K562 (cell line): ENCODE measurements around the gene SH3BP5L. TPM values are rescaled to one million over a fixed set of nuclear protein-coding genes. Genes with fewer than 3 reads are reported as not detected.
A peak's percentile ranks its signal among the peaks of the same experiment; 100 is the strongest.

Experiments used
- NONO ChIP-seq, 2 experiments: fragments of 200-400 bp in 1 of 2; fragments of 450-650 bp in 1 of 2; formaldehyde crosslinking in 1 of 2; IDR thresholded peaks; 2 replicates each; pipeline ENCODE4 v1.6.1; 2017; ENCODE audit warnings: low read depth in 2 of 2, mild to moderate bottlenecking in 2 of 2, moderate library complexity in 2 of 2, low read length in 1 of 2
- NUFIP1 ChIP-seq: fragments of 450-650 bp; IDR thresholded peaks from 2 replicates; pipeline ENCODE4 v1.6.1; 2018; ENCODE audit not compliant: partially characterized antibody
- PHTF2 ChIP-seq: fragments of 250-450 bp; sonication (Bioruptor Pico); IDR thresholded peaks from 2 replicates; pipeline ENCODE4 v1.5.0; 2021; ENCODE audit warnings: mild to moderate bottlenecking
- PYGO2 ChIP-seq: fragments of 450-650 bp; IDR thresholded peaks from 2 replicates; pipeline ENCODE4 v1.6.1; 2016; ENCODE audit warnings: mild to moderate bottlenecking, missing genetic modification characterization, moderate library complexity, missing compliant biosample characterization
- SPI1 ChIP-seq: IDR thresholded peaks from 2 replicates; pipeline ENCODE4 v1.6.1; 2011; ENCODE audit warnings: low read depth, low read length, control low read depth, borderline replicate concordance
- ZC3H8 ChIP-seq: fragments of 450-650 bp; IDR thresholded peaks from 2 replicates; pipeline ENCODE4 v1.6.1; 2017
- ZKSCAN3 ChIP-seq: fragments of 250-450 bp; sonication (Bioruptor Pico); IDR thresholded peaks from 2 replicates; pipeline ENCODE4 v1.4.0; 2020
- ZNF408 ChIP-seq: fragments of 250-450 bp; sonication (Bioruptor Pico); IDR thresholded peaks from 2 replicates; pipeline ENCODE4 v1.4.0; 2020; ENCODE audit warnings: low read depth, mild to moderate bottlenecking, moderate library complexity
- ZNF75A ChIP-seq: fragments of 450-650 bp; formaldehyde crosslinking; IDR thresholded peaks from 2 replicates; pipeline ENCODE4 v1.4.0; 2020; ENCODE audit warnings: mild to moderate bottlenecking
- polyA plus RNA-seq, 8 experiments: library from polyadenylated mRNA; depleted of rRNA in 4 of 8; stranded (reverse) in 5 of 8; unstranded in 3 of 8; fragments of >200 nt; fragmentation: Nextera tagmentation in 2 of 8; fragmentation: Illumina TruSeq in 1 of 8; extraction: Ambion mirVana in 2 of 8; extraction: Trizol in 1 of 8; gene quantifications; 2 replicates each; pipeline versions ENCODE4 v1.2.1 to v1.2.3, GENCODE V29; 2011 to 2014; ENCODE audit warnings: inconsistent platforms in 1 of 8, missing spikeins in 1 of 8
- total RNA-seq, 7 experiments: library from RNA; depleted of rRNA in 6 of 7; stranded (reverse); fragments of >200 nt in 6 of 7; fragmentation: Illumina TruSeq in 2 of 7; extraction: Trizol in 2 of 7; gene quantifications; 2 replicates each; pipeline versions ENCODE4 v1.2.1 to v1.2.3, GENCODE V29; 2011 to 2021; ENCODE audit warnings: low replicate concordance in 1 of 7
- TF ChIP-seq, protein P1 (sequence below): sonication (generic); formaldehyde crosslinking; IDR thresholded peaks from 2 replicates; pipeline ENCODE4 v1.8.0; 2022; ENCODE audit warnings: mild to moderate bottlenecking, missing genetic modification reagents
- TF ChIP-seq, protein P2 (sequence below): sonication (generic); formaldehyde crosslinking; IDR thresholded peaks from 2 replicates; pipeline ENCODE4 v1.8.0; 2022; ENCODE audit warnings: missing genetic modification reagents, mild to moderate bottlenecking, borderline replicate concordance
- TF ChIP-seq, protein P3 (sequence below): sonication (generic); formaldehyde crosslinking; IDR thresholded peaks from 2 replicates; pipeline ENCODE4 v1.4.0; 2020; ENCODE audit warnings: mild to moderate bottlenecking, missing genetic modification reagents
- TF ChIP-seq, protein P4 (sequence below): fragments of 450-650 bp; formaldehyde crosslinking; IDR thresholded peaks from 2 replicates; pipeline ENCODE4 v1.4.0; 2022; ENCODE audit warnings: mild to moderate bottlenecking, moderate library complexity
- TF ChIP-seq, protein P5 (sequence below): sonication (generic); formaldehyde crosslinking; IDR thresholded peaks from 2 replicates; pipeline ENCODE4 v1.8.0; 2023; ENCODE audit warnings: missing genetic modification reagents, mild to moderate bottlenecking, borderline replicate concordance
- TF ChIP-seq, protein P6 (sequence below), 2 experiments: fragments of 250-450 bp in 1 of 2; fragments of 450-650 bp in 1 of 2; sonication (Bioruptor Pico) in 1 of 2; IDR thresholded peaks; 2 replicates each; pipeline versions ENCODE4 v1.6.1 to v1.8.0; 2016 to 2021; ENCODE audit warnings: mild to moderate bottlenecking in 2 of 2, moderate library complexity in 2 of 2, missing compliant biosample characterization in 1 of 2, missing genetic modification characterization in 1 of 2

The SH3BP5L gene
- total and polyA plus RNA-seq, 9 of the 15 experiments (the other 6 are each of a cell fraction or from before 2014, with no cell fraction given): 1.9 to 26.5 (median 15.8) TPM

DNA sequence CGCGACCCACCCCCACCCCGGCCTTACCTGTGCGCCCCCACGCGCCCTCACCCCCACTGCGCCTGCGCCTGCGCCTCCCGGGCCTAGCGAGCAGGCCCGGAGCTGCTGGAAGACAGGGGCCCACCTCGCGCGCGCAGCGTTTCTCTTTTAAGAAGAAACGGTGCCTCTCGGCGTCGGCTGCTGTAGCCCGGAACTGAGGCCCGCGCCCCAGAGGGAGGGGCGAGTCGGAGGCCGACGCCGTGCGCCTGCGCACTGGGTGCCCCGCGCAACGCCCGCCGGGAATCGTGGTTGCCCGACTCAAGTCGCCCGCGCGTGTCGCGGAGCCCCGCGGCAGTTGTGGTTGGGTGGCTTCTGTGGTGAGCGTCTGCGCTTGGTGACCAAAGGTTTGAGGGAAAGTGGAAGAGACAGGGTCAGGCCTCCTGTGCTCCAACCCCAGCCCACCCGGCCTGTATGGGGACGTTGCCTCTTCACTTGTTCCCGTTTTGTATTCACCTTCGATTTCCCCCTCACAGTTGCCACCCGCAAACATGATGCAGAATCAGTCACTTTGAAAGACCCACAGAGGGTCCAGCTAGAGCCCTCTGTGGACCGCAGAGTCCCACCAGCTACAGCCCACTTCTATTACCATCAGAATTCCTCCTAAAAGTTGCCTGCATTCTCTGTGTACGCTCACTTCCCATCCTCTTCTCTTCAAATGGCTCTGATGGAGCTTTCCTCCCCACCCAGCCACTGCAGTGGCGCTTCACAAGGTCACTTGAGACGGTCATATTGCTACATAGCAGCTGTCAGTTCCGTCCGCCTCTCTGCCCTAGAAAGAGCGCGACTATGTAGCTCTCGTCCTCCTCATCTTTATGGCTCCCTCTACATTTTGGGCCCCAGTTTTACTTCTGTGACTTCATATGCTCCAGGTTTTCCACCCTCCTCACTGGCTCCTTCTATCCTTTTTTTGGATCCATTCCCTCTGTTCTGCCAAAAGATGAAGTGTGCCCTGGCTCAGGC is 33.5 kb upstream of the SH3BP5L start, which contains the start of gene ZNF692 (continued):
- TF ChIP-seq, protein P1, sequence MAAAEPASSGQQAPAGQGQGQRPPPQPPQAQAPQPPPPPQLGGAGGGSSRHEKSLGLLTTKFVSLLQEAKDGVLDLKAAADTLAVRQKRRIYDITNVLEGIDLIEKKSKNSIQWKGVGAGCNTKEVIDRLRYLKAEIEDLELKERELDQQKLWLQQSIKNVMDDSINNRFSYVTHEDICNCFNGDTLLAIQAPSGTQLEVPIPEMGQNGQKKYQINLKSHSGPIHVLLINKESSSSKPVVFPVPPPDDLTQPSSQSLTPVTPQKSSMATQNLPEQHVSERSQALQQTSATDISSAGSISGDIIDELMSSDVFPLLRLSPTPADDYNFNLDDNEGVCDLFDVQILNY (CRISPR knock-in tag): no peak
- TF ChIP-seq, protein P2, sequence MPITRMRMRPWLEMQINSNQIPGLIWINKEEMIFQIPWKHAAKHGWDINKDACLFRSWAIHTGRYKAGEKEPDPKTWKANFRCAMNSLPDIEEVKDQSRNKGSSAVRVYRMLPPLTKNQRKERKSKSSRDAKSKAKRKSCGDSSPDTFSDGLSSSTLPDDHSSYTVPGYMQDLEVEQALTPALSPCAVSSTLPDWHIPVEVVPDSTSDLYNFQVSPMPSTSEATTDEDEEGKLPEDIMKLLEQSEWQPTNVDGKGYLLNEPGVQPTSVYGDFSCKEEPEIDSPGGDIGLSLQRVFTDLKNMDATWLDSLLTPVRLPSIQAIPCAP (CRISPR knock-in tag): no peak
- no peak for TF ChIP-seq ZNF408 (CRISPR knock-in tag)
- TF ChIP-seq, protein P3, sequence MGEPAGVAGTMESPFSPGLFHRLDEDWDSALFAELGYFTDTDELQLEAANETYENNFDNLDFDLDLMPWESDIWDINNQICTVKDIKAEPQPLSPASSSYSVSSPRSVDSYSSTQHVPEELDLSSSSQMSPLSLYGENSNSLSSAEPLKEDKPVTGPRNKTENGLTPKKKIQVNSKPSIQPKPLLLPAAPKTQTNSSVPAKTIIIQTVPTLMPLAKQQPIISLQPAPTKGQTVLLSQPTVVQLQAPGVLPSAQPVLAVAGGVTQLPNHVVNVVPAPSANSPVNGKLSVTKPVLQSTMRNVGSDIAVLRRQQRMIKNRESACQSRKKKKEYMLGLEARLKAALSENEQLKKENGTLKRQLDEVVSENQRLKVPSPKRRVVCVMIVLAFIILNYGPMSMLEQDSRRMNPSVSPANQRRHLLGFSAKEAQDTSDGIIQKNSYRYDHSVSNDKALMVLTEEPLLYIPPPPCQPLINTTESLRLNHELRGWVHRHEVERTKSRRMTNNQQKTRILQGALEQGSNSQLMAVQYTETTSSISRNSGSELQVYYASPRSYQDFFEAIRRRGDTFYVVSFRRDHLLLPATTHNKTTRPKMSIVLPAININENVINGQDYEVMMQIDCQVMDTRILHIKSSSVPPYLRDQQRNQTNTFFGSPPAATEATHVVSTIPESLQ: peak; percentile 82; the same call in 1 of the 2 replicates
- TF ChIP-seq, protein P4, sequence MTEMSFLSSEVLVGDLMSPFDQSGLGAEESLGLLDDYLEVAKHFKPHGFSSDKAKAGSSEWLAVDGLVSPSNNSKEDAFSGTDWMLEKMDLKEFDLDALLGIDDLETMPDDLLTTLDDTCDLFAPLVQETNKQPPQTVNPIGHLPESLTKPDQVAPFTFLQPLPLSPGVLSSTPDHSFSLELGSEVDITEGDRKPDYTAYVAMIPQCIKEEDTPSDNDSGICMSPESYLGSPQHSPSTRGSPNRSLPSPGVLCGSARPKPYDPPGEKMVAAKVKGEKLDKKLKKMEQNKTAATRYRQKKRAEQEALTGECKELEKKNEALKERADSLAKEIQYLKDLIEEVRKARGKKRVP (CRISPR knock-in tag): peak; percentile 20; the same call in 1 of the 2 replicates
- no peak for TF ChIP-seq SPI1
- no peak for TF ChIP-seq ZNF75A
- no peak for TF ChIP-seq PHTF2 (CRISPR knock-in tag)
- no peak for TF ChIP-seq ZKSCAN3 (CRISPR knock-in tag)
- no peak for TF ChIP-seq PYGO2 (tag)
- TF ChIP-seq NONO (IDR thresholded peaks at IDR 0.05; ENCODE audit: low read depth in 2 of 2, low read length in 1 of 2): peak; percentile 1 to 43; a peak in 3 of 4 replicates
- TF ChIP-seq, protein P5, sequence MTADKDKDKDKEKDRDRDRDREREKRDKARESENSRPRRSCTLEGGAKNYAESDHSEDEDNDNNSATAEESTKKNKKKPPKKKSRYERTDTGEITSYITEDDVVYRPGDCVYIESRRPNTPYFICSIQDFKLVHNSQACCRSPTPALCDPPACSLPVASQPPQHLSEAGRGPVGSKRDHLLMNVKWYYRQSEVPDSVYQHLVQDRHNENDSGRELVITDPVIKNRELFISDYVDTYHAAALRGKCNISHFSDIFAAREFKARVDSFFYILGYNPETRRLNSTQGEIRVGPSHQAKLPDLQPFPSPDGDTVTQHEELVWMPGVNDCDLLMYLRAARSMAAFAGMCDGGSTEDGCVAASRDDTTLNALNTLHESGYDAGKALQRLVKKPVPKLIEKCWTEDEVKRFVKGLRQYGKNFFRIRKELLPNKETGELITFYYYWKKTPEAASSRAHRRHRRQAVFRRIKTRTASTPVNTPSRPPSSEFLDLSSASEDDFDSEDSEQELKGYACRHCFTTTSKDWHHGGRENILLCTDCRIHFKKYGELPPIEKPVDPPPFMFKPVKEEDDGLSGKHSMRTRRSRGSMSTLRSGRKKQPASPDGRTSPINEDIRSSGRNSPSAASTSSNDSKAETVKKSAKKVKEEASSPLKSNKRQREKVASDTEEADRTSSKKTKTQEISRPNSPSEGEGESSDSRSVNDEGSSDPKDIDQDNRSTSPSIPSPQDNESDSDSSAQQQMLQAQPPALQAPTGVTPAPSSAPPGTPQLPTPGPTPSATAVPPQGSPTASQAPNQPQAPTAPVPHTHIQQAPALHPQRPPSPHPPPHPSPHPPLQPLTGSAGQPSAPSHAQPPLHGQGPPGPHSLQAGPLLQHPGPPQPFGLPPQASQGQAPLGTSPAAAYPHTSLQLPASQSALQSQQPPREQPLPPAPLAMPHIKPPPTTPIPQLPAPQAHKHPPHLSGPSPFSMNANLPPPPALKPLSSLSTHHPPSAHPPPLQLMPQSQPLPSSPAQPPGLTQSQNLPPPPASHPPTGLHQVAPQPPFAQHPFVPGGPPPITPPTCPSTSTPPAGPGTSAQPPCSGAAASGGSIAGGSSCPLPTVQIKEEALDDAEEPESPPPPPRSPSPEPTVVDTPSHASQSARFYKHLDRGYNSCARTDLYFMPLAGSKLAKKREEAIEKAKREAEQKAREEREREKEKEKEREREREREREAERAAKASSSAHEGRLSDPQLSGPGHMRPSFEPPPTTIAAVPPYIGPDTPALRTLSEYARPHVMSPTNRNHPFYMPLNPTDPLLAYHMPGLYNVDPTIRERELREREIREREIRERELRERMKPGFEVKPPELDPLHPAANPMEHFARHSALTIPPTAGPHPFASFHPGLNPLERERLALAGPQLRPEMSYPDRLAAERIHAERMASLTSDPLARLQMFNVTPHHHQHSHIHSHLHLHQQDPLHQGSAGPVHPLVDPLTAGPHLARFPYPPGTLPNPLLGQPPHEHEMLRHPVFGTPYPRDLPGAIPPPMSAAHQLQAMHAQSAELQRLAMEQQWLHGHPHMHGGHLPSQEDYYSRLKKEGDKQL (CRISPR knock-in tag): no peak
- TF ChIP-seq ZC3H8: no peak
- TF ChIP-seq, protein P6, sequence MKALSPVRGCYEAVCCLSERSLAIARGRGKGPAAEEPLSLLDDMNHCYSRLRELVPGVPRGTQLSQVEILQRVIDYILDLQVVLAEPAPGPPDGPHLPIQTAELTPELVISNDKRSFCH (CRISPR knock-in tag; IDR thresholded peaks at IDR 0.05): no peak
- TF ChIP-seq, protein P6 (tag; IDR thresholded peaks at IDR 0.05): peak; percentile 77
- no peak for TF ChIP-seq NUFIP1
